ENCODE data around the gene AP1M1. TPM values are rescaled to one million over a fixed set of nuclear protein-coding genes. Genes with fewer than 3 reads are reported as not detected.

The AP1M1 gene
- total and polyA plus RNA-seq, 9 donors = 33.2 to 56.0 (median 47.5) TPM

DNA sequence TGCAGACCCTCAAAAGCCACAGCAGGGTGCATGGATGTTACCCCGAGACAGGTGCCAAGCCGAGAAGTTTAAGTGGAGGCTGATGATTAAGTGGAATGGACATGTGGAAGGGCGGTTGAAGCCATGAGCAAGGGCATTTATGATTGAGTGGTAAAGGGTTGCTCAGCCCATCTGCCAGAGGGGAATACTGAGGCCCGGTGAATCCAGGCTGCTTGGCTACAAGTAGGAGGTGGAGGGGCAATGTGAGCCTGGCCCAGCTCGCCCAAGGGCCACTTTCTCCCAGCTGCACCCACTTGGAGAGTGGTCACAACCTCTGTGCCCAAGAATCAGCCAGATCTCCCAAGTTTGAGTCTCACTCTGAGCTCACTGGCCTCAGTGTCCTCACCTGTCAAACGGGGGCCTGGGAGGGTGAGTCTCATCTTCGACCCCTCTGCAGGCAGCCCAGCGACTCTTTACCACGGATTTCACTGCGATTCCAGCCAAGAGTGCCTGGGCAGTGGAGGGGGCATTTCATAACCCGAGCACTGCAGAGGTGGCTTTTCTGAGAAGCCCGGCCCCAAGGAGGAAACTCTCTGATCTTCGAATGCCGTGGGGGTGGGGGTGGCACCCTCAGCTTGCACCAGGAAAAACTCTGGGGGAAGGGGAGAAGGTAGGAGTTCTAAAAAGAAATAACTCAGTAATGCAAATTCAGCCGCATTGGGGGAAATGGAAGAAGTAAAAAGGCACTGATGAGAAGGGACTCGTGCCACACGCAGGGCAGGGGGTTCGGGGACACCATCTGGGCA is 64.1 kb downstream of the AP1M1 start:
- 70% methylated on average over 14 of the region's 18 CpGs for WGBS (ENCODE audit: insufficient coverage)
- DNase-seq = no peak
- no peak overlapping the region for H3K27ac ChIP-seq (ENCODE audit: low read length)
- H3K27me3 ChIP-seq (ENCODE audit: control insufficient read depth, insufficient read depth, low read length) = no peaks in the 10 kb centered on the region
- H3K4me3 ChIP-seq (ENCODE audit: low read length) = no peak overlapping the region
- H3K4me1 ChIP-seq (ENCODE audit: control insufficient read depth, insufficient read depth, low read length) = peaks cover 21% of the 10 kb centered on the region
- H3K36me3 ChIP-seq (ENCODE audit: control insufficient read depth, insufficient read depth, low read length) = no peaks in the 10 kb centered on the region
- H3K9me3 ChIP-seq (replicated peaks; ENCODE audit: control insufficient read depth, low read depth, low read length) = no peaks in the 10 kb centered on the region

DNA sequence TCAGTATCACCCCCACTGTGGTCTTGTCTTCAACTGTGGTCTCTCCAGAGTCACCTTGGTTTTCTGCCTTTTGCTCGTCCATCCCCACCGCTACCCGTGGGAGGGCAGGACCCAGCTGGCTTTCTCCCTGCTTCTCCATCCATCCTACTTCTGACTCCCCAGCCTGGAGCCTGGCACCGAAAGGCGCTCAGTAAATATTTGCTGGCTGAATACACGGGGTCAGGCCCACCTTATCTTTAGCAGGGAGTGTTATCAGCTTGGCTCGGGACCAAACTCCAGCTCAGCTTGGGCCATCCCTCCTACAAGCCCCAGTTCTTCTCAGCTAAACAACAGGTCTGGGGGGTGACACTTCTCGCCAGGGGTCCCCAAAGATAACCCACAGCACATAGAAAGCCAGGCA is 64.9 kb downstream of the AP1M1 start:
- Histone ChIP-seq H3K27me3 (ENCODE audit: control insufficient read depth, insufficient read depth, low read length) (peaks cover 2% of the 10 kb centered on the region), H3K36me3 (ENCODE audit: control insufficient read depth, insufficient read depth, low read length) (no peaks in the 10 kb centered on the region), H3K27ac (ENCODE audit: low read length) (no peak overlapping the region), H3K9me3 (replicated peaks; ENCODE audit: control insufficient read depth, low read depth, low read length) (no peaks in the 10 kb centered on the region), H3K4me1 (ENCODE audit: control insufficient read depth, insufficient read depth, low read length) (peaks cover 20% of the 10 kb centered on the region), H3K4me3 (ENCODE audit: low read length) (no peak overlapping the region)
- WGBS (ENCODE audit: insufficient coverage) = 72% methylated on average over 5 of the region's 8 CpGs
- DNase-seq = no peak

DNA sequence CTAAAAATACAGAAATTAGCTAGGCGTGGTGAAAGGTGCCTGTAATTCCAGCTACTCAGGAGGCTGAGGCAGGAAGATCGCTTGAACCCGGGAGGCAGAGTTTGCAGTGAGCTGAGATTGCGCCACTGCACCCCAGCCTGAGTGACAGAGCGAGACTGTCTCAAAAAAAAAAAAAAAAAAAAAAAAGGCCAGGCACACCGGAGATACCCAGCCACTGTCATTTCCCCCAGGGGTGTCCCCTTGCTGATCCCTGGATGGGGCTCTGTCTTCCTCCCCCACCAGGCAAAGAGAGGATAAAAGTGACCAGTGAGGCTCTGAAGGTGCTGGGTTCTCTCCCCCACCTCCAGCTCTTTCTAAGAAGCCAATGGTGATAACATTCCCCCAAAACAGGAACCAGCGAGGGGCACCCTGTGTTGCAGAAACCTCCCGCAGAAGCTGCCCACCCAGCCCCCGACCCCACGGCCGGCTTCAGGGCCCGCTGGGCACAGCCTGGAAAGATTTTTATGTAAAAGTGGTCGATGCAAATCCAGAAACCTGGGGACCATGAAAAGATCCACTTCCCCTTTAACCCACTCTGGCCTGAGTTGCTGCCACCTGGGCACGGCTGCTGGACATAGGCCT is 65.5 kb downstream of the AP1M1 start:
- WGBS (ENCODE audit: insufficient coverage) = 61% methylated on average over 3 of the region's 14 CpGs
- H3K27ac ChIP-seq (ENCODE audit: low read length) = no peak overlapping the region
- no peak overlapping the region for H3K4me3 ChIP-seq (ENCODE audit: low read length)
- H3K36me3 ChIP-seq (ENCODE audit: control insufficient read depth, insufficient read depth, low read length) = no peaks in the 10 kb centered on the region
- H3K27me3 ChIP-seq (ENCODE audit: control insufficient read depth, insufficient read depth, low read length) = peaks cover 2% of the 10 kb centered on the region
- no peak for DNase-seq
- H3K4me1 ChIP-seq (ENCODE audit: control insufficient read depth, insufficient read depth, low read length) = peaks cover 17% of the 10 kb centered on the region
- H3K9me3 ChIP-seq (replicated peaks; ENCODE audit: control insufficient read depth, low read depth, low read length) = no peaks in the 10 kb centered on the region

DNA sequence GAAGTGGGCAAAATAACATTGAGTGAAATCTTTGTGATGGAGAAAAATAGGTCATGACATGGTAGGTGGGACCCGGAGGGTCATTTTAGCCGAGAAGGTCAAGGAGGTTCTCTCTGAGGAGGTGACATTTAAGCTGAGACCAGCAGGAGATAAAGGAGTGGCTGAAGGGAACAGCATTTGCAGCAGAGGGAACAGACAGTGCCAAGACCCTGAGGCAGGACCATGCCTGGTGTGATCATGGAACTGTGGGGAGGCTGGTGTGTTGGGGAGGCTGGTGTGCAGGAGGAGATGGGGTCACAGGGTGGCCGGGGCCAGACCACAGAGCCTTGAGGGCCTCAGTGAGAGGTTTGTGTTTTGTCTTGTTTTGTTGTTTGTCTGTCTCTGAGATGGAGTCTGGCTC is 67.5 kb downstream of the AP1M1 start:
- 90% methylated on average over 3 of the region's 3 CpGs for WGBS (ENCODE audit: insufficient coverage)
- no peaks in the 10 kb centered on the region for H3K4me1 ChIP-seq (ENCODE audit: control insufficient read depth, insufficient read depth, low read length)
- H3K27me3 ChIP-seq (ENCODE audit: control insufficient read depth, insufficient read depth, low read length) = peaks cover 2% of the 10 kb centered on the region
- H3K9me3 ChIP-seq (replicated peaks; ENCODE audit: control insufficient read depth, low read depth, low read length) = no peaks in the 10 kb centered on the region
- H3K27ac ChIP-seq (ENCODE audit: low read length) = no peak overlapping the region
- H3K36me3 ChIP-seq (ENCODE audit: control insufficient read depth, insufficient read depth, low read length) = no peaks in the 10 kb centered on the region
- no peak overlapping the region for H3K4me3 ChIP-seq (ENCODE audit: low read length)
- DNase-seq = no peak

DNA sequence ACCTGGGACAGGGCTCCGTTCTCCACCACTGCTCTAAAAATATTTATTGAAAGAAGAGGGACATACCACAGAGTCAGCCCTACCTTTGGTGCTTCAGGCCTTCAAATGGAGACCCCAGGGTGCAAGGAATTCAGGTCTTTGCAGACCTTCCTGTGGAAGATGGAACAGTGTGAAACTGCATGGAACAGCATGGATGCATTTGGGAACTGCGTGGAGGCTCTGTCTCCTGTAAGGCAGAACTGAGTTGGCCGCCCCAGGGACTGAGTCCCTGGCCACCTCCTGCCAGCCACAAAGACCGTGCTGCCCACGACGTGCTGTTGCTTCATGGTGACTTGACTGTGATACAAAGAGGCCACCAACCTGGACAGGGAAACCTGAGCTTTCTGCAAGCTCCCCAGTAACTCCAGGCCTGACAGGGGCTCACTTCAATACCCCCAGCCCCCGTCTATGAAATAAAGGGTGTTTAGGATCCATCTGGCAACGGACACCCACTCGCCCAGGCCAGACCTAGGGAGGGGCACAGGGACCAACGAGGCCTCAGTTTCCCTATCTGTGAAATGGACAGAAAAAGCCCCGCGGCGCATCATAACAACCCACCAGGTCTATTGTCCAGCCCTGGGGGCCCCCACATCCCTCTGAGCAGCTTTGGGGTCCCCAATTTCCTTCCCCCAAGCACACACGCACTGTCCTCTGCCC is 68.3 kb downstream of the AP1M1 start:
- H3K27me3 ChIP-seq (ENCODE audit: control insufficient read depth, insufficient read depth, low read length) = peaks cover 2% of the 10 kb centered on the region
- no peaks in the 10 kb centered on the region for H3K9me3 ChIP-seq (replicated peaks; ENCODE audit: control insufficient read depth, low read depth, low read length)
- no peak for DNase-seq
- no peak overlapping the region for H3K27ac ChIP-seq (ENCODE audit: low read length)
- WGBS (ENCODE audit: insufficient coverage) = 92% methylated on average over 10 of the region's 14 CpGs
- H3K36me3 ChIP-seq (ENCODE audit: control insufficient read depth, insufficient read depth, low read length) = no peaks in the 10 kb centered on the region
- H3K4me3 ChIP-seq (ENCODE audit: low read length) = no peak overlapping the region
- no peaks in the 10 kb centered on the region for H3K4me1 ChIP-seq (ENCODE audit: control insufficient read depth, insufficient read depth, low read length)

DNA sequence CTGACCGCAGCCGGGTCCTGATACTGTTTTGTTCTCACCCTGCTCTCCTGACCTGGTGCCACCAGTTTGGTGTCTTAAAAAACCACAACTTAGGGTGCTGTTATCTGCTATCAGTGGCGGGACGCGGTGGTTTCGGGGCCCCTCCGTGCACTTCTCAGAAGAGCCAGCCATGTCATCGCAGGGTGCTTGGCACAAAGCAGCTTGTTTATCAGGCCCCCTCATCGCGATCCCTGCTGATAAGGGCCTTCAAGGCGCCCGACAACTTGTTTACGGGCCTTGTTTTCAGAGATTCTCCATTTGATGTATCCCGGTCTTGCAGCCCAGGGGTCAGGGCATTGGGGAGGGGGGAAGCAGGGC is 68.9 kb downstream of the AP1M1 start:
- Histone ChIP-seq H3K9me3 (replicated peaks; ENCODE audit: control insufficient read depth, low read depth, low read length) (no peaks in the 10 kb centered on the region), H3K27ac (ENCODE audit: low read length) (no peak overlapping the region), H3K4me3 (ENCODE audit: low read length) (no peak overlapping the region), H3K27me3 (ENCODE audit: control insufficient read depth, insufficient read depth, low read length) (peaks cover 2% of the 10 kb centered on the region), H3K36me3 (ENCODE audit: control insufficient read depth, insufficient read depth, low read length) (no peaks in the 10 kb centered on the region), H3K4me1 (ENCODE audit: control insufficient read depth, insufficient read depth, low read length) (no peaks in the 10 kb centered on the region)
- WGBS (ENCODE audit: insufficient coverage) = 56% methylated on average over 14 of the region's 14 CpGs
- DNase-seq = no peak

DNA sequence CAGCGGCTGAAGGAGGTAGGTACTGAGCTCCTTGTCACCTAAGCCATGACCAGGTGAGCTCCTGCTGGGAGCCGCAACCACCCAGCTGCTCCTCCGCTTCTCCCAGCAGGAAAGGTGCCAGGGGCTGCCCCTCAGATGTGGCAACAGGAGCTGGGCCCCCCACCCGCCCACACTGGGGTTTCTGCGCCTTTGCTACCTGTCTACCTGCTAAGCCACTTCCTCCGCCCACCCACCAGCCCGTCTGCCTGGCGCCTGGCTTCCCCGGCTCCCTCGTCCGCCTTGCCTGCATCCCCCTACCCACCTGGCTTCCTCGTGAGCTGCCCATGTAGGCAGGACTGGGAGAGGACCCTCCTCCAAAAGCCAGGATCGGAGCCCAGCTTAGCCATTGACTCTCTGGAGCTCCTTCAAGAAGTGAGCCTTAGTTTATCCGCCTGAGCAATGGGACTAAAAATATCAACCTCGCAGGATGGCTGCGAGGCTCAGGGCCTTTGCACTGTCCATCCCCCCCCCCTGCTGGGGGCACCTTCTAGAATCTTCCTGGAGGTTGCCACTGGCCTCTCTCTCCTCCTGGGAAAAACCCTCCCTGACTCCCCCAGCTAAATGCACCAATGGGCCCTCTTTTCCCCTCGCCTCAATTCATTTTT is 71.1 kb downstream of the AP1M1 start:
- peaks cover 2% of the 10 kb centered on the region for H3K27me3 ChIP-seq (ENCODE audit: control insufficient read depth, insufficient read depth, low read length)
- no peaks in the 10 kb centered on the region for H3K9me3 ChIP-seq (replicated peaks; ENCODE audit: control insufficient read depth, low read depth, low read length)
- H3K4me3 ChIP-seq (ENCODE audit: low read length) = no peak overlapping the region
- no peak overlapping the region for H3K27ac ChIP-seq (ENCODE audit: low read length)
- H3K36me3 ChIP-seq (ENCODE audit: control insufficient read depth, insufficient read depth, low read length) = no peaks in the 10 kb centered on the region
- 91% methylated on average over 16 of the region's 17 CpGs for WGBS (ENCODE audit: insufficient coverage)
- DNase-seq = no peak
- H3K4me1 ChIP-seq (ENCODE audit: control insufficient read depth, insufficient read depth, low read length) = peaks cover 13% of the 10 kb centered on the region

DNA sequence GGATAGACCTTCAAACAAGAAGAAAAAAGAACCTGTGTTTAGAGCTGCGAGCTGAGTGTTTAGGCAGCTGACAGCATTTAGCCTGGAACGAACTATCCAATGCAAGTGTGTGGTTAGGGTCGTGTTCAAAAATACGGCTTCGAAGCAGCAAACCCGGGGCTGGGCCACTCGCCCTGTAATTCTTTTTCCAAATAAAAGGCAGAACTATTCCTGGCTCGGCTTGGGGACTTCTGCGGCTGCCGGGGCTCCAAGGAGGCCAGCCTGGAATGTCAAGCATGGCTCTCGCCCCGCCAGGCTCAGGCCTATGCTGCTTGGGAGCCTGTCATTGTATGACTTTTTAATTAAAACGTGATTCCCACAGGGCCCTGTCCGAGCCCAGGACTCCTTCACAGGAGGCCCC is 75.2 kb downstream of the AP1M1 start:
- Histone ChIP-seq H3K27me3 (ENCODE audit: control insufficient read depth, insufficient read depth, low read length) (no peaks in the 10 kb centered on the region), H3K9me3 (replicated peaks; ENCODE audit: control insufficient read depth, low read depth, low read length) (no peaks in the 10 kb centered on the region), H3K4me1 (ENCODE audit: control insufficient read depth, insufficient read depth, low read length) (peaks cover 24% of the 10 kb centered on the region), H3K27ac (ENCODE audit: low read length) (peak overlapping the region; percentile 92), H3K36me3 (ENCODE audit: control insufficient read depth, insufficient read depth, low read length) (no peaks in the 10 kb centered on the region), H3K4me3 (ENCODE audit: low read length) (no peak overlapping the region)
- WGBS (ENCODE audit: insufficient coverage) = 13% methylated on average over 10 of the region's 14 CpGs
- DNase-seq = peak; percentile 96

DNA sequence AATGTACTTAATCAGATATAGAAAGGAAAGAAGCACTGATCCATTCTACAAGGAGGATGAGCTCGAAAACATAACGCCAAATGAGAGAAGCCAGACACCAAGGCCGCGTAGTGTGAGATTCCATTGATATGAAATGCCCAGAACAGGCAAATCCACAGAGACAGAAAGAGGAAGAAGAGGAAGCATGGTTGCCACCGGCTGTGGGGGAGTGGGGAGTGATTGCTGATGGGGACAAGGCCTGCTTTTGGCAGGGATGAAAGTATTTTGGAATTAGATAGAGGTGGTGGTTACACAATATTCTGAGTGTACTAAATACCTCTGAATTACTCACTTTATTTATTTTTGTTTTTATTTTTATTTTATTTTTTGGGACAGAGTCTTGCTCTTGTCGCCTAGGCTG is 76.7 kb downstream of the AP1M1 start:
- H3K4me1 ChIP-seq (ENCODE audit: control insufficient read depth, insufficient read depth, low read length) = peaks cover 27% of the 10 kb centered on the region
- H3K4me3 ChIP-seq (ENCODE audit: low read length) = no peak overlapping the region
- no peaks in the 10 kb centered on the region for H3K9me3 ChIP-seq (replicated peaks; ENCODE audit: control insufficient read depth, low read depth, low read length)
- 72% methylated on average over 3 of the region's 6 CpGs for WGBS (ENCODE audit: insufficient coverage)
- no peak overlapping the region for H3K27ac ChIP-seq (ENCODE audit: low read length)
- no peaks in the 10 kb centered on the region for H3K27me3 ChIP-seq (ENCODE audit: control insufficient read depth, insufficient read depth, low read length)
- no peak for DNase-seq
- no peaks in the 10 kb centered on the region for H3K36me3 ChIP-seq (ENCODE audit: control insufficient read depth, insufficient read depth, low read length)

DNA sequence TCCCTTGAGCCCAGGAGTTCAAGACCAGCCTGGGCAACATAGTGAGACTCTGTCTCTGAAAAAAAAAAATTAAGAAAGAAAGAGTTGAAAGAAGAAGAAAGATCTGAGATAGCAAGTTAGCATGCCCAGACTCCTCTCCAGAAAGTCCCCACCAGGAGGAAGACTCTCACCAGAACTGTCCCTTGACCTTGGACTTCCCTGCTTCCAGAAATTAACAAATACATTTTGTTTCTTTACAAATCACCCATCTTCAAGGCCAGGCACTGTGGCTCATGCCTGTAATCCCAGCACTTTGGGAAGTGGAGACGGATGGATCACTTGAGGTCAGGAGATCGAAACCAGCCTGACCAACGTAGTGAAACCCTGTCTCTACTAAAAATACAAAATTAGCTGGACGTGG is 82.6 kb downstream of the AP1M1 start:
- no peak overlapping the region for H3K27ac ChIP-seq (ENCODE audit: low read length)
- H3K27me3 ChIP-seq (ENCODE audit: control insufficient read depth, insufficient read depth, low read length) = no peaks in the 10 kb centered on the region
- H3K4me1 ChIP-seq (ENCODE audit: control insufficient read depth, insufficient read depth, low read length) = peaks cover 50% of the 10 kb centered on the region
- 100% methylated on average over 1 of the region's 4 CpGs for WGBS (ENCODE audit: insufficient coverage)
- H3K4me3 ChIP-seq (ENCODE audit: low read length) = no peak overlapping the region
- DNase-seq = no peak
- H3K36me3 ChIP-seq (ENCODE audit: control insufficient read depth, insufficient read depth, low read length) = no peaks in the 10 kb centered on the region
- H3K9me3 ChIP-seq (replicated peaks; ENCODE audit: control insufficient read depth, low read depth, low read length) = no peaks in the 10 kb centered on the region
